ENCODE data around the gene RASD1. TPM values are rescaled to one million over a fixed set of nuclear protein-coding genes. Genes with fewer than 3 reads are reported as not detected.

Gene RASD1
- total RNA-seq, 1 experiment from 2014 or later: 5.7 TPM

DNA sequence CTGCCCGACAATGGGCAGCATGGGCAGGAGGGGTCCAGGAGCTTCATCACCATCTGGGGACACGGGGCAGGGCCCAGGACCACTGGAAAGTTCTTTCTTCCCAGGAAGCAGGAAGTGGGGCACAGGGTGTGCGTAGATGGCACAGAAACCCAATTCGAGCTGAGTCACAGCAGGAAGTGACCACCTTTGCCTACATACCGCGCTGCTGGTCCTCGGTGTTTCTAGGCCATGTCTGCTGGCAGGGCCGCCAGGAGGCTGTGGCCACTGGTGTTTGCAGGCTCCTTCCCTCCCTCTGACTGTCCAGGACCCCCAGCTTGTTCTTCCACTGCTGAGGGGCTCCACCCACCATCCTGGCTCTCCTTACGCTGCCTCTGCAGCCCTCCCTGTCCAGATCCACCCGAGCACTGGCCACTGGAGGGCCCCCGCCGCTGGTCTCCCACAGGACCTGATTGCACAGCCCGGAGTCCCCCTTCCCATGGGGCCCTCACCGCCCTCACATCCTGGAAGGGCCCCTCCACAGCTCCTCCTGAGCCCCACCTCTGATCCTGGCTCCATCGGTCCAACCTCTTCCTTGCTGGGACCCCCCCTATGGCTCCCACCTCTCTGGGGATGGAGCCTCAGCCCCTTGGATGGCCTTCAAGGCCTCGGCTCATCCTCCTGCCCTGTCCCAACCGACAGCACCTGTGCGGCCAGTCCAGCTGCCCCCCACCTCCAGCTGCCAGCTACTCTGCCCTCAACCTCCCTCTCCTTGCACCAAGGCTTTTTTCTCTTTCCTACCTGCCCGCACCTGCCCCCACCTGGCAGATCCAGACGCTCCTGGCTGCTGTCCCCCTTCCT, 14.5 kb upstream of the RASD1 start:
- H4K20me1 ChIP-seq (ENCODE audit: control insufficient read depth, insufficient read depth, insufficient read length): no peaks in the 10 kb centered on the region
- no peak overlapping the region for H2BK15ac ChIP-seq (ENCODE audit: low read depth, low read length)
- H3K9me3 ChIP-seq (ENCODE audit: control insufficient read depth, low read depth, low read length): no peaks in the 10 kb centered on the region
- H3T11ph ChIP-seq (ENCODE audit: low read length): no peak overlapping the region
- H3K23me2 ChIP-seq (ENCODE audit: insufficient read length, low read depth, low read length, poor library complexity, severe bottlenecking): no peaks in the 10 kb centered on the region
- H3K9ac ChIP-seq (ENCODE audit: extremely low read depth, insufficient read length, low read length): no peak overlapping the region
- H3K4me1 ChIP-seq (ENCODE audit: insufficient read depth, low read length): peaks cover 4% of the 10 kb centered on the region; the same call in 1 of the 2 replicates
- no peak overlapping the region for H3K23ac ChIP-seq (ENCODE audit: insufficient read length, low read depth, low read length)
- TF ChIP-seq, protein P1, sequence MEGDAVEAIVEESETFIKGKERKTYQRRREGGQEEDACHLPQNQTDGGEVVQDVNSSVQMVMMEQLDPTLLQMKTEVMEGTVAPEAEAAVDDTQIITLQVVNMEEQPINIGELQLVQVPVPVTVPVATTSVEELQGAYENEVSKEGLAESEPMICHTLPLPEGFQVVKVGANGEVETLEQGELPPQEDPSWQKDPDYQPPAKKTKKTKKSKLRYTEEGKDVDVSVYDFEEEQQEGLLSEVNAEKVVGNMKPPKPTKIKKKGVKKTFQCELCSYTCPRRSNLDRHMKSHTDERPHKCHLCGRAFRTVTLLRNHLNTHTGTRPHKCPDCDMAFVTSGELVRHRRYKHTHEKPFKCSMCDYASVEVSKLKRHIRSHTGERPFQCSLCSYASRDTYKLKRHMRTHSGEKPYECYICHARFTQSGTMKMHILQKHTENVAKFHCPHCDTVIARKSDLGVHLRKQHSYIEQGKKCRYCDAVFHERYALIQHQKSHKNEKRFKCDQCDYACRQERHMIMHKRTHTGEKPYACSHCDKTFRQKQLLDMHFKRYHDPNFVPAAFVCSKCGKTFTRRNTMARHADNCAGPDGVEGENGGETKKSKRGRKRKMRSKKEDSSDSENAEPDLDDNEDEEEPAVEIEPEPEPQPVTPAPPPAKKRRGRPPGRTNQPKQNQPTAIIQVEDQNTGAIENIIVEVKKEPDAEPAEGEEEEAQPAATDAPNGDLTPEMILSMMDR (conservative IDR thresholded peaks at IDR 0.05): no peak
- H2BK5ac ChIP-seq (ENCODE audit: insufficient read length, low read length): no peak overlapping the region
- H3K14ac ChIP-seq (ENCODE audit: insufficient read depth, low read length): no peak overlapping the region; the same call in 1 of the 2 replicates
- no peaks in the 10 kb centered on the region for H3K79me1 ChIP-seq (ENCODE audit: insufficient read depth, low read depth, low read length, poor library complexity, severe bottlenecking)
- no peak overlapping the region for H3K4ac ChIP-seq (ENCODE audit: low read depth, low read length)
- no peak overlapping the region for H3K56ac ChIP-seq (ENCODE audit: insufficient read length, low read depth, low read length)
- no peak overlapping the region for H2AFZ ChIP-seq (ENCODE audit: low read length)
- no peak overlapping the region for H3K27ac ChIP-seq (ENCODE audit: insufficient read length, low read depth, low read length)
- no peak overlapping the region for H2BK12ac ChIP-seq (ENCODE audit: insufficient read length, low read depth, low read length)
- no peak overlapping the region for H3K4me3 Mint-ChIP-seq
- no peak overlapping the region for H3K4me2 ChIP-seq (ENCODE audit: insufficient read depth, insufficient read length, low read length)
- H4K8ac ChIP-seq (replicated peaks; ENCODE audit: insufficient read length, low read depth, low read length): no peak overlapping the region
- H3K9me3 Mint-ChIP-seq: no peaks in the 10 kb centered on the region
- H4K5ac ChIP-seq (ENCODE audit: insufficient read length, low read depth, low read length): no peak overlapping the region
- DNase-seq: no peak
- H2BK20ac ChIP-seq (ENCODE audit: low read depth, low read length, poor library complexity, severe bottlenecking): no peak overlapping the region
- H3K18ac ChIP-seq (ENCODE audit: insufficient read length, low read depth, low read length): no peak overlapping the region
- no peaks in the 10 kb centered on the region for H3K27me3 ChIP-seq (ENCODE audit: insufficient read depth, low read length)
- peak overlapping the region in 2 of 3 experiments; percentile 27 to 60; a peak in 2 of 7 replicates for H3K27ac Mint-ChIP-seq
- peaks cover 15 to 19% of the 10 kb centered on the region in 2 experiments for H3K4me1 Mint-ChIP-seq
- H3K27me3 Mint-ChIP-seq (ENCODE audit: low read depth): no peaks in the 10 kb centered on the region
- no peaks in the 10 kb centered on the region; a peak in 1 of 7 replicates for H3K36me3 Mint-ChIP-seq (ENCODE audit: insufficient read depth in 1 of 3, low read depth in 3 of 3)
- H2BK120ac ChIP-seq (ENCODE audit: low read depth, low read length, poor library complexity, severe bottlenecking): no peak overlapping the region
- no CpG with 5 or more reads among the region's 20 CpGs for WGBS (ENCODE audit: extremely low coverage, insufficient read length, low lambda C conversion rate)
- H4K91ac ChIP-seq (ENCODE audit: insufficient read length, low read depth, low read length): no peak overlapping the region
- no peak overlapping the region for H2AK5ac ChIP-seq (ENCODE audit: insufficient read length, low read length)
- no peaks in the 10 kb centered on the region for H3K79me2 ChIP-seq (ENCODE audit: insufficient read depth, low read length)
